HK-2 (cell line): ENCODE results near the gene PKHD1.
"Not testable (repeated sequence)": the region's sequence is repeated elsewhere in the genome, so short reads cannot be mapped to it uniquely, and the experiment has no call there.

Experiments
- DNase-seq: peaks from one replicate; pipeline ENCODE4 v3.0.0-alpha.2; 2018; ENCODE audit not compliant: unreplicated experiment

PKHD1 gene

DNA sequence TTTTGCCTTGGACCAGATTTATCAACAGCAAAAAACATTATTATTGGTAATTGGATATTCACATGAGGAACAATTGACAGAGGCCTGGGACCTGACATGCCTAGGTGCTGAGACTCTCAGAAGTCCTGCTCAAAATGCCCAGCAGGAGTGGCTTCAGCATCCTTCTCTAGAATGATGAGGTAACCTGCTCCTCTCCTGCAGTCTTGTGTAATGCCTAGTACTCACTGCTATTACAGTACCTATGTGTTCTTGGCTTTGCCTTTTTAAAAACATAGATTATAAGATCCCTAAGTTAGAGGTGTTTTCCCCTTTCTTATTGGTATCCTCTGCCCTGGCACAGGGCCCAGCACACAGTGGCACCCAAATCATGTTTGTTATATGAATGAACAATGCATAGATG, 230.9 kb downstream of the PKHD1 start:
- DNase-seq: no peak

DNA sequence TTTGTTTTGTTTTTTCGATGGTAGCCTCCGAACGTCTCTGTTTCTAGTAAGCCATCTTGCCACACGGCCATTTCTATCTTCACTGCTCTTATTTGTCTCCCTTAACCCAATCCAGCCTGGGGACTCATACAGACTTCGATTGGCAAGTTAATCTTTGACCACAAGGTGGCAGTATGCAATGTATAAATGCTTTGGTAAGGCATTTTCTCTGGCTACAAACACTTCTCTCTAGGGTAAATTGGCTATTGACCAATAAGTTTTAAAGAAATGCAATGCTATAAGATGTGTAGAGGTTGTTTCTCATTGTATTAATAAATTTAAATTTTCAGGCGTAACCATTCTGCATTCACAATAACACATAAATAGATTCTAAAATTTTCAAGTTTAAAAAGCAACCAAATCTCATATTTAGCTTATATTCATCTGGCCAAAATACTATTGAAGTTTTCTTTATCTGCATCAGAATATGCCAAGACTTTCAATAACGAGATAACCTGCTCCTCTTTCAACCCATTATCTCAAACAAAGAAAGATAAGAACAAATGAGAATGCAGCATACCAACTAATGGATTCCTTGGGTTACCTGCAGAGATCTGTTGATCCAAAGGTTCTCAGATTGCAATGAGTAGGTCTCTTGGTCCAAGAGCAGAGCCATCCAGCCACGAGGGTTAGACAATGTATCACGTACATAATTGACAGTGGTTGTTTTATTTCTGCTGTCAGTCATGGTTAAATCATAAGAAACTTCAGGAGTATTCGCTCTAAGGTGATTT, 231.9 kb downstream of the PKHD1 start:
- peak; percentile 9 for DNase-seq

DNA sequence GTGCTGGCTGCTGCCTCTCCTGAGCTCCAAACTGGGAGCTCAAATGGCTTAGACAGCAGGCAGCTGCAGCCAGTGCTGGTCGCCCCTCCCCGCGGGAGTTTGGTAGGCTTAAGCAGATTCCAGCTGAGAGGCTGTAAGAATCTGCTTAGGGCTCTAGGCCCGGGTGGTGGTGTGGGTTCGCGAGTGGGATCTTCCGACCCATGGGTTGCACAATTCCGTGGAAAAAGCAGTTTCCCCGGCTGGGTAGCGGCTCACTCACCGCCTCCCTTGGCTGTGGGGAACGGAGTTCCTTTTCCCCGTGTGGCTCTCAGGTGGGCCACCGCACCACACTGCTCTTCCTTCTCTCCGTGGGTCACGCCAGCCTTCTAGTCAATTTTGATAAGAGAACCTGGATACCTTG, 232.5 kb downstream of the PKHD1 start:
- no peak for DNase-seq

DNA sequence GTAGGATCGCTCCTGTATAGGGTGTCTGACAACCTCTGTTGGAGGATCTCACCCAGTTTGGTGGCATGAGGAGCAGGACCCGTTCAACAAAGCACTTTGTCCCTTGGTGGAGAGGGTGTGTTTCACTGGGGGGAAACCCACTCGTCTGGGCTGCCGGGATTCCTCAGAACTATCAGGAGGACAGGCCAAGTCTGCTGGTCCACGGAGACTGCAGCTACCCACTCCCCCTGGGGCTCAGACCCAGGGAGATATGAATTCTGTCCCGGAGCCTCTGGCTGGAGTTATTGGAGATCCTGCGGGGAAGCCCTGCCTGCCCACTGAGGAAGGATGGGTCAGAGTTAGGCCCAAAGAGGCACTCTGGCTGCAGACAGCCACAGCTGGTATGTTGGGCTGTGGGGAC, 233.1 kb downstream of the PKHD1 start:
- no peak for DNase-seq

DNA sequence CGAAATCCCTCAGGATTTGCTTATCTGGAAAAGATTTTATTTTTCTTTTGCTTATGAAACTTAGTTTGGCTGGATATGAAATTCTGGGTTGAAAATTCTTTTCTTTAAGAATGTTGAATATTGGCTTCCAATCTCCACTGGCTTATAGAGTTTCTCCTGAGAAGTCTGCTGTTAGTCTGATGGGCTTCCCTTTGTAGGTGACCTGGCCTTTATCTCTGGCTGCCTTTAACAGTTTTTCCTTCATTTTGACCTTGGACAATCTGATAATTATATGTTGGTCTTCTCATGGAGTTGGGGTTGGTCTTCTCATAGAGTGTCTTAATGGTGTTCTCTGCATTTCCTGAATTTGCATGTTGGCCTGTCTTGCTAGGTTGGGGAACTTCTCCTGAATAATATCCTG, 234.3 kb downstream of the PKHD1 start:
- not testable (repeated sequence) for DNase-seq

DNA sequence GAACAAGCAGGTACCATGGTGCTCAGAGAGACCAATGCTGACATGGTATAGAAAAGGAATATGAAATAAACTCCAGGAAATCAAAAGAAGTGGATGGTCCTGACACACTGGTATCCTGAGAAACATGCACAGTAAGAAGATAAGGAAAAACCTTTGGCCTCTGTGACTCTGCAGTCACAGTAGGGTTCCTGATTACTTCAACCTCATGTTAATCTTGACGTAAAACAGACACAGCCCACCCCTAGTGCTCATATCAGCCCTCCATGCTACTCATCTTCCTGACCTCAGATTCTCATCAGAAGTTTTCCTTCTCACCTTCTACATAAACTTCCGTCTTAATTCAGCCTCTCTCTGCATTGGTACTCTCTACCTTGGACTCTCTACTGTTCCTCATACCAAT, 240.9 kb downstream of the PKHD1 start:
- no peak for DNase-seq

DNA sequence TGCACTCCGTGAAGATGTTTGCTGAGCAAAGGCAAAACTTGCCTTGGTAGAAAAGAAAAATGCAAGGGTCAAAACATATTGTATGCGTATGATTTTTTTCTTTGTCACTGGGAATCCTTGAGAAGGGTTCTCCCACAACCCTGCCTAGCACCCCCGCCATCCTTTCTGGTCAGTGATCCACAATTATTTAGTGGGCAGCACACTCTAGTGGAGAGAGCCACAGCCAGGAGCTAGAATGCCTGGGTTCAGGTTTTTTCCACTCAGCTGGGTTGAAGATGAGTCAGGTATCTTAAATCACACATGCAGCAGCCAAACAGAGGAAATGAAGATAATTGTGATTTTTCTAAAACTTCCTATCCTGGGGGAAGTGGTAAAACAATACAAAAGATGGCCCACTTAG, 243.1 kb downstream of the PKHD1 start:
- DNase-seq: no peak

DNA sequence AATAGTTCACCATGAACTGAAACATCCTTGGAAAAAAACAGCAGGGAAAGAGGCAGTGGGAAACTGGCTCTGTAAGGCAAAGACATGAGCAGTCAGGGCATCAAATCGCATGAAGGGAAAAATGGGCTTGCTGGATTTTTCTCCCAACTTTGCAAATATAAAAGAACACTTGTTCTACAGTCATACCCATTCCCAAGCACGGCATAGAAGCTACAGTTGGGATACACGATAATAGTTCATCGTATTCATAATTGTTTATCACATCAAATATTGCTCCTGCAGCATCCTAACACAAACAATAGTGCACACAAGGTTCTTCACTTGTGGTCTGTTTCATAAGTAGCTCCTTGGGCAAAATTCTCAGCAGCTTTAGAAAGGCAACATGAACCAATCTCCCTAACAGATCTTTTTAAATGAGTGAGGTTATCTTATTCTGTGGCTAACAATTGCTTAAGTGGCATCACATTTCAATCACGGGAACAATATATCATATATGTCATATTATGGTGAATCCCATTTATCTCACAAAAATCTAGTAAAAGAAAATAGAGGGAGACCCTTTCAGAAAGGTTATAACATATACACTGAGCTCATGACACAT, 243.9 kb downstream of the PKHD1 start:
- no peak for DNase-seq

DNA sequence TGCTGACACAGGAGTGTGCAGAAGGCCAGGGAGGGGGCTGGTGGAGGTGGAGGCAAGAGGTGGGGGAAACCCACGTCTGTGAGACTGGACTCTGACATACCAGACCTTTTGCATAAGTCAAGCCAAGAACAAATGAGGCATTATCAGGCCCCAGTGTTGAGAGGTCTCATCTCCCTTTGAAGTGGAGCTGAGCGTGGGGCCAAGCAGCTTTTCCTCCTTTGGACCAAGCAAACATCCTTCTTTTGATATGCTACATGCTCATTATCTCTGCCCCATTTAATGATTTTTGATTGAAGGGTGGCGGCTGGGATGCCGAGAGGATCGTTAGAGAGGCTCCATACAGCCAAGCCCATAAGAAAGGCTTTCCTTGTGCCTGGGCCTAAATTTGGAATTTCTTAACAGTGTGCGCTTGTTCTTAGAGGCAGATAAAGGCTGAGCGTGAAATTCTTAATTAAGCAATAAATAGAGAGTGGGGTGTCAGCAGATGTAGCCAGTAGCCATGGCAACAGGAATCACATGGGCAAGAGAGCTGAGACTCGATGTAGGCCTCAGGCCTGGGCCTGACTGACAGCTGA, 244.5 kb downstream of the PKHD1 start:
- no peak for DNase-seq

DNA sequence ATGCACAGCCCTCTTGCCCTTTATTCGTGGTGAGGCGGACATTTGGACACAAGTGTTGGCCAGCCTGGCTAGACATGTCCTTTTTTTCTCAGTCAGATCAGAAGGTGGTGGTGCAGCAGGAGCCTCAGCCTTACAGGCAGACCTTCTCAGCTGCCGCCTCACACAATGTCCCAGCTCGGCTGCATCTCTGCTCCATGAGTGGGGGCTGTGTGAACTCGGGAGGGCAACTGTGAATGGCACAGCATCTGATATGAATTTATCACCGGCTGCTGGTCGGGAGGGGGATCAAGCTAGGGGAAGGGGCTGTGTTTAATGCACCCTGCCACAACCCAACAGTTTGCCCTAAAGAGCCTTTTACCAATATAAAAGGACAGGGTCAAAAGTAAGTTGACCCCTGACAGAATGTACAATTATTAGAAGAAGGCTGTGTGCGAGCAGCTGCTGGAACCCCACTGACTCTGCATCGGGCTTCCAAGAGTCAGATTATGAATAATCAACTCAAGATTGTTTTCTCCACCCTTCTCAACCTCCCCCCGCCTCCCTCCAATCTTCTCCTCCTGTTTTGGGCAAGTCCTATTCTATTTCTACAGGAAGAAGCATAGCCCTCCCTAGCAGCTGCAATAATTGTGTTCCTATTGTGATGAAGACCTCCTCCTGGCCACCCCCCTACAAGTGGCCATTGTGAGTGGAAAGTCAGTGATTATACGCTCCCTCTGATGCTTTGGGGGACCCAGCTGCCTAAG, 245.2 kb downstream of the PKHD1 start:
- no peak for DNase-seq

DNA sequence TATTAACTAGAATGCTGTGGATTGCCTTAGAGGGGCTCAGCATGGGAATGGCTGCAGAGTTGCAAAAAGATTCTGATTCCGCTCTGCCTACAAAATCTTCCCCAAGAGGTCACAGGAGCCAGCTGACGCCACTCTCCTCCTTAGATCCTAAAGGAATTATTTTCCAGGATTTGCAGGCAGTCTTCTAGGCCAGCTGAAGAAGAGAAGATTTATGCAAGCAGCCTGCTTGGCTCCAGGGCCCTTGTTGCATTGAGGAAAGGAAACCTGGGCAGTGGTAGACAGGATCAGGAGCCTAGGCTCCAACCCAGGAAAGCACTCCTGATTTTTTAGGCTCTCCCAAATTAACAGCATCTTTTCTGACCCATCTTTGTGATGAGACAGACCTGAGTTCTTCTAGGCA, 245.8 kb downstream of the PKHD1 start:
- no peak for DNase-seq

DNA sequence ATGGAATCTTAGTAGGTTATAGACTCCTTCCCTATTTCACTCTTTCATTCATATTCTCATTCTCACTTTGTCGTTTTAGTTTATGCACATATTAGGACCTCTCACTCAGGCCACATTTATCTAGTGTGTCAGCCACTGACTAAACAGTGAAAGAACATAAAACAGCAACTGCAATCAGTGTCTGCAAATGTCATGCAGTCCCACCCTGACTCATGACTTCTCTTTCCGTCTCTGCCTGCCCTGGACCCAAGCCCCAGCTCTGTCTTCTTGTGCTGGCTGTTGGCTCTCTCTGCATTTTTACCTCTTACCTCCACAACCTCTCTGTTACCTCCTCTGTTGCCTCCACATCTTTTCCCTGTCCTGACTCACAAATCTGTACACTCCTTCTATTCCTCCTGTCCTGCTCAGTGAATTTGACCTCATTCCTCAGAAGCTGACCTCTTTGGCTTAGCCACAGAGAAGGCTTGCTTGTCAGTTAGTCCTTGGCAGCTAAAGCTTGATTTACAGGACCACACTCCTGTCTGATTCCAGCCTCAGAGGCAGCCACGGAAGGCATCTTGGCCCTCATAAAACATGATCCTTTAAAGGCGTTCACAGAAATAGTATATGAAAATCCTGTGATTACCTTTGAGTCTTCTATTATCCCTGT, 247.6 kb downstream of the PKHD1 start:
- DNase-seq: no peak

DNA sequence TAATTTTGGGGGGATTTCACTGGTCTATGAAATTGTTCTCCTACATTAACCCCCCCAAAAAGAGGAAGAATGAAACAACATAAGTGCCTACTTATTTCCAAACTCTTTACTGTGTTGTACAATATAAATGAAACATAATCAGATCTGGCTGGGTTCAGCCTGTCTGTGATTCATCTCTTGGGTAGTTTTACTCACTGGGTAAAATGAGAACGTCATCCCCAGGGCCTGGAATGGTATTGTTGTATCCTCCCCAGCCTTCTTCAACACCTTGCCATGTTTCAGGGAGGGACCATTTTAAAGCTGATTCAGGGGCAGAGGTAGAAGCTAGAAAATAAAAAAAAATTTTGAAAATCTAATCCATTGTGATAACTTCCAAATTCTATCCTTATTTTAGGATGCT, 256.7 kb downstream of the PKHD1 start:
- DNase-seq: no peak

DNA sequence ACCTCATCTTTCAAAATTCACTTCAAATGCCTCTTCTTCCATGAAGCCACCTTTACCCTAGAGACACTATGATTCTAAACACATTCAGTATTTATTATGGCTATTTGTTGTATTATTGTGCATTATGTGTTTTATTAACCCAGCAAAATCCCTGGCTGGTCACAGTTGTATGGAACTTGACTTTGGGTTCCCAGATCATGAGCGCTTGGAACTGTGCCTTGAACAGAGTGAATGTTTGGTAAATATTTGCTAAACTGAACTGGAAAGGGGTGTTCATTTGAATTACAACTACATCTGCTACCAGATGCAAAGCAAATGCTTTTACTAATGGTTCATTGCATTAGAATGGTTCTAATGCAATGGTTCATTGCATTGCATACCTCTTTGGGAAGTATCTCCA, 259.8 kb downstream of the PKHD1 start:
- DNase-seq: no peak

DNA sequence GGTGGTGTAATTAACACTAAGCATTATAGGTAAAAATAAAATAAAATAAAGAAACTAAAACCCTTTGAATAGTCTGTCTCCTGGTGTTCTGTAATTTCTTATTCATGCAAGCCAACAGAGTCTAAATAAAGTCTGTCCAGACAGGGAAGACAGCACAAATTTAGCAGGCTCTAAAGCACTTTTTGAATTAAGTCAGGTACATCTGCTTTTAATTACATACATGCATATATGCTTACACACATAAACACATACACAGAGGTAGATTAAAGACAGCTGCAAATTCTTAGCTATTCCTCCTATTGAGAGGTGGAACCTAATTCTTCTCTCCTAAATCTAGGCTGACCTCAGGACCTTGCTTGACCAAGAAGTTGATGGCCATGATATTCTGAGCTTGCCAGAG, 262.5 kb downstream of the PKHD1 start:
- no peak for DNase-seq

DNA sequence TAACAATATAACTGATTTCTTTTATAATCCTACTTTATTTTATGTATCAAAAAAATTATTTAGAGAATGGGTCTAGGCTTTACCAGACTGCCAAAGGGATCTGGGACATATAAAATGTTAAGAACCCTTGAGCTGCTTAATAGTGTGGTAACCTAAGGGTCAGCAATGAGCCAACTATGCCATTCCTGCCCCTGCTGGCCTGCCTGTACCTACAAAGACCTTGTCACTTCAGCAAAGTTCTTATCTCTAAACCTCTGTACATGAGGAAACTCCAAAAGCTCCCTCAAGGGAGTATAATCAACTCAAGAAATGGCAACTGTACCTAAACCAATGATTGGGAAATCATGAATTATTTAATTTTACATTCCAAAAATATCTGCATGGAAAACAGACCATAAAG, 266.9 kb downstream of the PKHD1 start:
- no peak for DNase-seq

DNA sequence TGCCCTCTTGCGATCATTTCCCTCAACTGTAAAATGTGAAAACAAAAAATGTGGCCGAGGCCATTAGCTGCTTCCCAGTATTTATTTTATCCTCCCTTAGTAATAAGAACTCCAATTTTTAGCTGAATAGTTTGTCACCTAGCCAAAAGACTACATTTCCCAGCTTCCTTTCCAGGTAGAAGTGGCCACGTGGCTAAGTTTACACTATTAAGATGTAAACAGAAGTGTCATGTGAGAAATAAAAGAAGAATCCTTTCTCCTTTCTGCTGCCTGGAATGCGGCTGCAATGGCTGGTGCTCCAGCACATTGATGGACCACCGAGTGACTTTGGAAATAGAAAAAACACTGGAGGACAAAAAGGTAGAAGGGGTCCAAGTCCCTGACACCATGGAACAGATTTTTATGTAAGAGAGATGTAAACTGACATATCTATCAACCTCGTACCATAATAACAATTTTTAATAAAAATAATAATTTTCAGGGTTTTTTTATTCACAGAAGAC, 268.8 kb downstream of the PKHD1 start:
- DNase-seq: no peak

DNA sequence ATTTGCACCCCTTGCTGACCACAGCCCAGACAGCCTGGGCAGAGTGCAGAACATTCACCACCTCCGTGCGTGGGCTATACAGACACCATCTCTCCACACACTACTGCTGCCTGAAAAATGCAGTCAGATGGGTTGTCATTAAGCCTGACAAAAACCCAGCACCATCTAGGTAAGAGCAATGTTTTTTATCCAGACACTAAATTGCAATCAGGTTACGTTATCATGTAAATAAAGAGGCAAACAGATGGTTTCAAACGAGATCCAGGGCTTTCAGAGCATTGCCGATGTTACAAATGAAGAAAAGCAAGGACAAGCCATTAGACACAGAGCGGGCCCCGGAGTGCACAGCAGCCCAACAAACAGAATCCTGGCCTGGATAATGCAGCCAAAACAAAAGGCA, 269.6 kb downstream of the PKHD1 start:
- DNase-seq: no peak

DNA sequence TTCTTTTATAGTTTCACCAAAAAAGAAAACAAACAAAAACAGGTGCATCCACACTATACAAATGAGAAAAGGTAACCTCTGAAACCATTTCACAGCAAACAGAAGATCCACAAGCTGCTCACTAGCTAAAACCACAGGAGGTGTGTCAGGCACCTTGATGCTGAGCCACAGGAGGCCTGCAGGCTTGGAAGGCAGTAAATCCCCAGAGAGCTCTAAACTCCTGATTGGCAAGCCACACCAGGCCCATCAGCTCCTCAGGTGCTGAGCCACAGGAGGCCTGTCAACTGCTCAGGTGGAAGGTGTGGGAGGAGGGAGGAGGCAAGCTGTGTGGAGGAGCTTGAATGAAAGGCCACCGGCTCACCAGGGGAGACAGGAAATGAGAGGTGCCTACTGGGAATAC, 273.0 kb downstream of the PKHD1 start:
- DNase-seq: no peak

DNA sequence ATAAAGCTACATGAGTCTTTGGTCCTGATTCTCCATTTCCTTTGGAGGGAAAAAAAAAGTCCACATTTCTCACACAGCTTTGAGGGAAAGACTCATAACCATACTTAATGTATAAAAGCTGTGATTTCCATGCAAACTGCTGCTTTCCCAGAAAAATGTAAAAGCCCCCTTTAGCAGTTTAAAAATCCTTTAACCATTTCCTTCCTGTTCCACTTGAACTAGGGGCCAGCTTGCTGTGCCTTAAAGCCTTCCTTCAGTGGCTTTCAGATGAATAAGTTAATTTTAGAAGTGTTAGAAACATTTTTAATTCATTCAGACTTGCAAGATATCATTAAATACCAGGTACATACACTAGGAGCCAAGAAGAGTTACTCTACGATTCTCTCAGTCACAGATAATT, 273.5 kb downstream of the PKHD1 start:
- DNase-seq: no peak

DNA sequence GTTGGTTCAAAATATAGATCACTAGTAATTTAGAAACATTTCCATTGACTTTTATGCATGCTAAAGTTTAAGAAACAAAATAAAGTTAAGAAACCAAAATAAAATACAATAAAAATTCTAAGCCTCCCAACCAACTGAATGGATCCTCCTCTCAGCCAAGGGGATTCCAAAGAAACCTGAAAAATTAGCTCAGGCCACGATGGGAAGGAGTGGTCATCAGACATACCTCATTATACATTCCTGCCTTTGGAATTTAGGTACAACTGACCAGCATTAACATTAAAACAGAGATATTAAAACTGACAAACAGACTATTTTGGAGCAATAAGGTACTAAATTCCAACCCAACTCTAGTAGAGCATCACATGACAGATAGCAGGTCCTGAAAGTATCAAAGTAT, 275.2 kb downstream of the PKHD1 start:
- DNase-seq: no peak

DNA sequence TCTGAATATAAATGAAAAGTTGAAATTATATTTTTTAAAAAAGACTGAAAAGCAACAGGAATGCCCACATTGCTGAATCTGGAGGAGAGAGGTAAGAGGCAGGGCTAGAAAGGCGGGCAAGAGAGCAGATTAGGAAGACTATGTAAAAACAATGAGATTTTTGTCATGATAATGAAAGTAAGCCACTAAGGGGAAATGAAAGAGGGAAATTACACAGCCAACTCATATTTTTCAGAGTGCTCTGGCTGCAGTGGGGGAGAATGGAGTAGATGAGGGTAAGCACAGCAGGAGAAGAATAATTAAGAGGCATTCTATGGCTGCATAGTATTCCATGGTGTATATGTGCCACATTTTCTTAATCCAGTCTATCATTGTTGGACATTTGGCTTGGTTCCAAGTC, 281.9 kb downstream of the PKHD1 start:
- DNase-seq: no peak
